Jurkat, Clone E6-1 (cell line): Measurements from ENCODE around the gene GALNT2.

Source experiments
- DNase-seq: peaks from one replicate; pipeline ENCODE4 v3.0.0-alpha.2; 2011; ENCODE audit warnings: low read depth, low spot score
- H3K4me3 ChIP-seq: 2 replicates; pipeline ENCODE4 v1.5.1; 2011; ENCODE audit warnings: mild to moderate bottlenecking, low read length, control low read depth, moderate library complexity

GALNT2 gene

GRCh38 chr1:230048922-230049321 lies 18.1 kb upstream of the GALNT2 start:
- H3K4me3 ChIP-seq: no peak overlapping the region
- no peak for DNase-seq

- no peak overlapping the region for H3K4me3 ChIP-seq
- no peak for DNase-seq
These were observed 17.3 kb upstream of the GALNT2 start for GRCh38 chr1:230049731-230050130.

- DNase-seq: no peak
- no peak overlapping the region for H3K4me3 ChIP-seq
These were observed 15.9 kb upstream of the GALNT2 start for GRCh38 chr1:230050973-230051735.

GRCh38 chr1:230052018-230052417 lies 15.0 kb upstream of the GALNT2 start:
- DNase-seq: no peak
- H3K4me3 ChIP-seq: no peak overlapping the region

GRCh38 chr1:230052665-230053064 lies 14.4 kb upstream of the GALNT2 start:
- DNase-seq: no peak
- no peak overlapping the region for H3K4me3 ChIP-seq

- H3K4me3 ChIP-seq: no peak overlapping the region
- no peak for DNase-seq
These were observed 12.8 kb upstream of the GALNT2 start for GRCh38 chr1:230054092-230054749.

GRCh38 chr1:230056098-230056497 lies 10.9 kb upstream of the GALNT2 start:
- H3K4me3 ChIP-seq: no peak overlapping the region
- no peak for DNase-seq

- no peak for DNase-seq
- H3K4me3 ChIP-seq: no peak overlapping the region
These were observed 9.9 kb upstream of the GALNT2 start for GRCh38 chr1:230057100-230057499.

- no peak overlapping the region for H3K4me3 ChIP-seq
These were observed 9.1 kb upstream of the GALNT2 start for GRCh38 chr1:230057681-230058565.

GRCh38 chr1:230058626-230059025 lies 8.4 kb upstream of the GALNT2 start:
- H3K4me3 ChIP-seq: no peak overlapping the region
- DNase-seq: no peak

More at GRCh38 chr1:230057681-230058565, 9.1 kb upstream of the GALNT2 start:
- DNase-seq: no peak

- no peak for DNase-seq
- H3K4me3 ChIP-seq: no peak overlapping the region
These were observed 5.2 kb upstream of the GALNT2 start for GRCh38 chr1:230061801-230062200.

- DNase-seq: no peak
- no peak overlapping the region for H3K4me3 ChIP-seq
These were observed 4.5 kb upstream of the GALNT2 start for GRCh38 chr1:230062521-230062920.

GRCh38 chr1:230064283-230064682 lies 2.8 kb upstream of the GALNT2 start:
- DNase-seq: no peak
- H3K4me3 ChIP-seq: no peak overlapping the region

- DNase-seq: no peak
- no peak overlapping the region for H3K4me3 ChIP-seq
These were observed 1.9 kb upstream of the GALNT2 start for GRCh38 chr1:230065161-230065560.

- no peak for DNase-seq
- H3K4me3 ChIP-seq: no peak overlapping the region
These were observed 1.5 kb upstream of the GALNT2 start for GRCh38 chr1:230065571-230065970.

- no peak for DNase-seq
- peak overlapping the region; percentile 65 for H3K4me3 ChIP-seq
These were observed 1.0 kb upstream of the GALNT2 start for GRCh38 chr1:230066031-230066430.

GRCh38 chr1:230067419-230067870 lies 407 bp downstream of the GALNT2 start:
- H3K4me3 ChIP-seq: peak overlapping the region; percentile 91
- no peak for DNase-seq

GRCh38 chr1:230067871-230068620 lies 1.0 kb downstream of the GALNT2 start:
- DNase-seq: no peak
- peak overlapping the region; percentile 91 for H3K4me3 ChIP-seq

- H3K4me3 ChIP-seq: peak overlapping the region; percentile 91
- DNase-seq: no peak
These were observed 1.5 kb downstream of the GALNT2 start for GRCh38 chr1:230068621-230068873.
